HG03139 (cell line): ENCODE measurements around the gene VILL.

ENCODE experiments used
- ATAC-seq: cut with Tn5 transposase; IDR thresholded peaks from one replicate; pipeline ENCODE4 v1.9.1; 2021; ENCODE audit not compliant: unreplicated experiment

VILL gene

GRCh38 chr3:37990527-37990926, at the start of gene VILL:
TSS of gene VILL (plus strand) at chr3:37990786. CDS start at chr3:37993673, 2,887 bp downstream.
- ATAC-seq: no peak

- no peak for ATAC-seq
These were observed 48.7 kb upstream of the VILL start for GRCh38 chr3:37941608-37942508.

- no peak for ATAC-seq
These were observed 47.9 kb upstream of the VILL start for GRCh38 chr3:37942646-37943045.

- no peak for ATAC-seq
These were observed 47.5 kb upstream of the VILL start for GRCh38 chr3:37943126-37943525.

GRCh38 chr3:37943631-37944314, 46.8 kb upstream of the VILL start:
- no peak for ATAC-seq

GRCh38 chr3:37944391-37944842, 46.2 kb upstream of the VILL start:
- no peak for ATAC-seq

GRCh38 chr3:37945156-37945806, 45.3 kb upstream of the VILL start:
- ATAC-seq: no peak

- no peak for ATAC-seq
These were observed 44.6 kb upstream of the VILL start for GRCh38 chr3:37945807-37946530.

GRCh38 chr3:37946531-37946889, 44.1 kb upstream of the VILL start:
- no peak for ATAC-seq

DNA sequence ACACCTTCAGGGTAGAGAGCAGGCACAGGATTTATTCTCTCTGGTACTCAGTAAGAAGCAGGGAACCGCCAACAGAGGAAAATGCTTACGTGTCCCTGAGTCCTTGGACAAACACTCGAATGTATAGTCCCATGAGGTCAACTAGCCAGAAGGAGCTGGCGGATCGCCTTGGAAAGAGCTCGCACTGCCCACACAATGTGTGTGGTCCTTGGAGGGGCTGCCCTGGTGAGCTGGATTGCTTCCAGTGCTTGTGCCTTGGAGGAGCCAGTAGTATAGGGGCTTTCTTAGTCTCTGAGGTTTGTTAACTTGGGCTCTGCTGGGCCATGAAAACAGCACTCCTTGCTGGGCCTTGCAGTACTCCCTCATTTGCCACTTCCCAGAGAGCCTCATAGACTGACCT, 40.7 kb upstream of the VILL start:
- no peak for ATAC-seq

GRCh38 chr3:37952564-37952963, 38.0 kb upstream of the VILL start:
- no peak for ATAC-seq

- no peak for ATAC-seq
These were observed 37.4 kb upstream of the VILL start for GRCh38 chr3:37953226-37953625.

DNA sequence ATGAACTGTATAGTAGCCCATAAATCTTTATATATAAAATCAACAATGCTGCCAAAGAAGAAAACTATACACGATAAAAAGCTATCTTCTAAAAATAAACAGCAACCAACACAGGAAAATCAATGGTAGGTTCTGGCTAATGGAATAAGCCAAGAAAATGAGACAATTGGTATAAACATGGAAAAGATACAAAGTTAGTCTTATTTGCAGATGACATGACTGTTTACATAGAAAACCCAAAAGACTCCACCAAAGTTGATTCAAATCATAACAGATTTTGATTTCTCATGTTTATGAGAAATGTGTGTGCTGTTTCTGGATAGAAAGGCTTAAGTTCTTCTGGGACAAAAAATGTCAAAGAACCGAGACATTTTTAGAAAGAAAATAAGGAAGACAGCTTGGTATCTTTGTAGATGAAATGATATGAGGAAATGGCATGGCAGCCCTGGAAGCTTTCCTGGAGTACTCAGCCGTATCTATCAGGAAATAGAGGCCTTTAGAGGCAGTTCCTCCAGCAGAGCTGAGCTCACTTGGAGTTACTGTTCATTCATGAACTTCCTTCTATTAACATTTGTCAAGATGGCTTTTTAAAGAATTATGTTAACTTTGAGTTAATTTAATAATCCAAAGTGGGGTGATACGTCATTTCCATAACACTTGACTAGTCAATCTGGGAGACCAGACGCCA, 36.7 kb upstream of the VILL start:
- no peak for ATAC-seq

- no peak for ATAC-seq
These were observed 35.7 kb upstream of the VILL start for GRCh38 chr3:37954881-37955280.

- no peak for ATAC-seq
These were observed 34.5 kb upstream of the VILL start for GRCh38 chr3:37955918-37956707.

GRCh38 chr3:37956723-37957538, 33.7 kb upstream of the VILL start:
- no peak for ATAC-seq

- ATAC-seq: no peak
These were observed 33.0 kb upstream of the VILL start for GRCh38 chr3:37957539-37957936.

- ATAC-seq: no peak
These were observed 28.8 kb upstream of the VILL start for GRCh38 chr3:37961622-37962431.
